ENCODE results near the gene ABI2.

Gene ABI2

DNA sequence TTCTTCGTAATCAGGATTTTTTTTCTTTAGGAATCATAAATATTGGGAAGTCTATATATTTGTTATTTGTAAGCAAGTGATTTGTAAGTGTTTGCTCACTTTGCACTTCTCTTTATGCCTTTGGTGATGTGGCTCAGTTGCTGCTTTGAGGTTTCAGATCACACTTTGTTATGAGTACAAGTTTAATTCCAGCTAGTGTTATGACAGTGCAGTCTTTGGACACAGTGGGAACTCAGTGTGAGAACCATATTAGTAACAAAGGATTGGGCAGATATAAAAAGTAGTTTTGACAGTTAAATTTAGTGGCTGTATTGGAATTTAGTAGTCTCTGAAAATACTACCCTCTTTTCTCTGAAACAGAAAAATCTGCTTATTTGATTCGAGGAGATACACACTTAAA, 67.7 kb downstream of the ABI2 start:
- Histone ChIP-seq H3K4me1 (ENCODE audit: control insufficient read depth in 1 of 2, insufficient read depth in 2 of 2, low read length in 2 of 2) (no peaks in the 10 kb centered on the region), H3K79me2 (ENCODE audit: control insufficient read depth, insufficient read depth, low read length, poor library complexity) (no peaks in the 10 kb centered on the region), H2BK120ac (ENCODE audit: insufficient read depth, low read length, poor library complexity) (no peak overlapping the region), H2BK12ac (ENCODE audit: low read length) (no peak overlapping the region), H4K12ac (ENCODE audit: low read depth, low read length) (no peak overlapping the region), H2AFZ (ENCODE audit: insufficient read depth, low read length, poor library complexity) (no peak overlapping the region), H3K9me3 (ENCODE audit: insufficient read depth, low read depth, low read length) (no peaks in the 10 kb centered on the region), H3K36me3 (ENCODE audit: control insufficient read depth in 1 of 2, insufficient read depth in 2 of 2, low read length in 2 of 2) (peaks cover 2 to 5% of the 10 kb centered on the region in 2 experiments), H3K18ac (ENCODE audit: low read length) (no peak overlapping the region), H4K91ac (ENCODE audit: low read depth, low read length) (no peak overlapping the region), H2BK5ac (ENCODE audit: low read depth, low read length, poor library complexity) (no peak overlapping the region), H3K27ac (ENCODE audit: low read depth, low read length) (no peak overlapping the region), H3K14ac (ENCODE audit: low read length) (no peak overlapping the region), H4K8ac (ENCODE audit: low read depth, low read length) (no peak overlapping the region), H3K4me3 (ENCODE audit: low read depth, low read length) (no peak overlapping the region), H3K9ac (ENCODE audit: low read length) (no peak overlapping the region), H3K23ac (ENCODE audit: low read length) (no peak overlapping the region), H3K27me3 (ENCODE audit: insufficient read depth, low read length) (no peaks in the 10 kb centered on the region), H2AK5ac (ENCODE audit: low read length) (no peak overlapping the region), H3K4ac (ENCODE audit: low read depth, low read length) (no peak overlapping the region), H3K4me2 (ENCODE audit: low read length) (no peak overlapping the region), H3K79me1 (ENCODE audit: low read length) (no peaks in the 10 kb centered on the region)
- no peak for DNase-seq
- WGBS (ENCODE audit: extremely low coverage, insufficient coverage, insufficient read length), result no CpG with 5 or more reads among the region's 2 CpGs

DNA sequence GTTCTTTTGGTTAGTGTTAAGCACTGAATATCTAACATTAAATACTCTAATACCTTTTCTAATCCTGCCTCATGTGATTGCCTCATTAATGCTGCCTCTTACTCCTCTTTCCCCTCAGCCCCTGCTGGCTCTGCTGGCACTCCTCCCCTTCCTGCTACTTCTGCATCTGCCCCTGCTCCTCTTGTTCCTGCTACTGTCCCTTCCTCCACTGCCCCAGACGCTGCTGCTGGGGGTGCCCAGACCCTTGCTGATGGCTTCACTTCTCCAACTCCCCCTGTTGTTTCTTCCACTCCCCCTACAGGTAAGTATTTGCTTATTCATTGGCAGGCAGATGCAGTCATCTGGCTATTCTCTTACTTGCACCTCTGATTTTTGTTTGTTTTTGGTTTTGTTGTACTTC, 68.5 kb downstream of the ABI2 start:
- H3K79me2 ChIP-seq (ENCODE audit: control insufficient read depth, insufficient read depth, low read length, poor library complexity), result no peaks in the 10 kb centered on the region
- H4K8ac ChIP-seq (ENCODE audit: low read depth, low read length), result no peak overlapping the region
- H3K27me3 ChIP-seq (ENCODE audit: insufficient read depth, low read length), result no peaks in the 10 kb centered on the region
- no peak overlapping the region for H3K4me3 ChIP-seq (ENCODE audit: low read depth, low read length)
- H3K27ac ChIP-seq (ENCODE audit: low read depth, low read length), result no peak overlapping the region
- H2BK12ac ChIP-seq (ENCODE audit: low read length), result no peak overlapping the region
- H3K14ac ChIP-seq (ENCODE audit: low read length), result no peak overlapping the region
- no CpG with 5 or more reads among the region's 1 CpG for WGBS (ENCODE audit: extremely low coverage, insufficient coverage, insufficient read length)
- H3K9ac ChIP-seq (ENCODE audit: low read length), result no peak overlapping the region
- no peak overlapping the region for H2BK120ac ChIP-seq (ENCODE audit: insufficient read depth, low read length, poor library complexity)
- DNase-seq, result peak in 1 of 2 donors; percentile 24
- no peak overlapping the region for H2AFZ ChIP-seq (ENCODE audit: insufficient read depth, low read length, poor library complexity)
- H4K91ac ChIP-seq (ENCODE audit: low read depth, low read length), result no peak overlapping the region
- no peak overlapping the region for H3K4ac ChIP-seq (ENCODE audit: low read depth, low read length)
- H2AK5ac ChIP-seq (ENCODE audit: low read length), result no peak overlapping the region
- H3K36me3 ChIP-seq (ENCODE audit: control insufficient read depth in 1 of 2, insufficient read depth in 2 of 2, low read length in 2 of 2), result peaks cover 2 to 5% of the 10 kb centered on the region in 2 experiments
- H2BK5ac ChIP-seq (ENCODE audit: low read depth, low read length, poor library complexity), result no peak overlapping the region
- no peak overlapping the region for H3K4me2 ChIP-seq (ENCODE audit: low read length)
- H4K12ac ChIP-seq (ENCODE audit: low read depth, low read length), result no peak overlapping the region
- no peaks in the 10 kb centered on the region for H3K4me1 ChIP-seq (ENCODE audit: control insufficient read depth in 1 of 2, insufficient read depth in 2 of 2, low read length in 2 of 2)
- H3K9me3 ChIP-seq (ENCODE audit: insufficient read depth, low read depth, low read length), result no peaks in the 10 kb centered on the region
- no peak overlapping the region for H3K23ac ChIP-seq (ENCODE audit: low read length)
- no peak overlapping the region for H3K18ac ChIP-seq (ENCODE audit: low read length)
- H3K79me1 ChIP-seq (ENCODE audit: low read length), result no peaks in the 10 kb centered on the region

DNA sequence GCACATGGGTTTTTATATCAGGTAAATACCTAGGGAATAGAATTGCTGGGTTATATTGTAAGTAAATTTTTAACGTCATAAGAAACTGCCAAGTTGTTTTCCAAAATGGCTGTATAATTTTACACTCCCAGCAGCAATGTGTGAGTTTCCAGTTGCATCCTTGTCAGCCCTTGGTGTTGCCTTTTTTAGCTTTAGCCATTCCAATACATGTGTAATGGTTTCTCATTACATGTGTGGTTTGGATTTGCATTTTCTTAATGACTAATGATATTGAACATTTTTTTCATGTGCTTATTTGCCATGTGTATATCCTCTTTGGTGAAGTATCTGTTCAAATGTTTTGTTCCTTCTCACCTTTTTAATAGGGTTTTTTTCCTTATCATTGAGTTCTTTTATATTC, 70.8 kb downstream of the ABI2 start:
- Histone ChIP-seq H3K23ac (ENCODE audit: low read length) (no peak overlapping the region), H3K14ac (ENCODE audit: low read length) (no peak overlapping the region), H4K12ac (ENCODE audit: low read depth, low read length) (no peak overlapping the region), H3K79me2 (ENCODE audit: control insufficient read depth, insufficient read depth, low read length, poor library complexity) (no peaks in the 10 kb centered on the region), H3K27me3 (ENCODE audit: insufficient read depth, low read length) (no peaks in the 10 kb centered on the region), H3K36me3 (ENCODE audit: control insufficient read depth in 1 of 2, insufficient read depth in 2 of 2, low read length in 2 of 2) (peaks cover 4 to 7% of the 10 kb centered on the region in 2 experiments), H3K18ac (ENCODE audit: low read length) (no peak overlapping the region), H2AFZ (ENCODE audit: insufficient read depth, low read length, poor library complexity) (no peak overlapping the region), H4K91ac (ENCODE audit: low read depth, low read length) (no peak overlapping the region), H2BK5ac (ENCODE audit: low read depth, low read length, poor library complexity) (no peak overlapping the region), H3K4ac (ENCODE audit: low read depth, low read length) (no peak overlapping the region), H3K4me3 (ENCODE audit: low read depth, low read length) (no peak overlapping the region), H3K79me1 (ENCODE audit: low read length) (no peaks in the 10 kb centered on the region), H2AK5ac (ENCODE audit: low read length) (no peak overlapping the region), H3K9ac (ENCODE audit: low read length) (no peak overlapping the region), H2BK12ac (ENCODE audit: low read length) (no peak overlapping the region), H4K8ac (ENCODE audit: low read depth, low read length) (no peak overlapping the region), H3K4me2 (ENCODE audit: low read length) (no peak overlapping the region), H3K27ac (ENCODE audit: low read depth, low read length) (no peak overlapping the region), H3K4me1 (ENCODE audit: control insufficient read depth in 1 of 2, insufficient read depth in 2 of 2, low read length in 2 of 2) (no peaks in the 10 kb centered on the region), H3K9me3 (ENCODE audit: insufficient read depth, low read depth, low read length) (no peaks in the 10 kb centered on the region), H2BK120ac (ENCODE audit: insufficient read depth, low read length, poor library complexity) (no peak overlapping the region)
- WGBS (ENCODE audit: extremely low coverage, insufficient coverage, insufficient read length), result no CpG with 5 or more reads among the region's 1 CpG
- DNase-seq, result no peak

DNA sequence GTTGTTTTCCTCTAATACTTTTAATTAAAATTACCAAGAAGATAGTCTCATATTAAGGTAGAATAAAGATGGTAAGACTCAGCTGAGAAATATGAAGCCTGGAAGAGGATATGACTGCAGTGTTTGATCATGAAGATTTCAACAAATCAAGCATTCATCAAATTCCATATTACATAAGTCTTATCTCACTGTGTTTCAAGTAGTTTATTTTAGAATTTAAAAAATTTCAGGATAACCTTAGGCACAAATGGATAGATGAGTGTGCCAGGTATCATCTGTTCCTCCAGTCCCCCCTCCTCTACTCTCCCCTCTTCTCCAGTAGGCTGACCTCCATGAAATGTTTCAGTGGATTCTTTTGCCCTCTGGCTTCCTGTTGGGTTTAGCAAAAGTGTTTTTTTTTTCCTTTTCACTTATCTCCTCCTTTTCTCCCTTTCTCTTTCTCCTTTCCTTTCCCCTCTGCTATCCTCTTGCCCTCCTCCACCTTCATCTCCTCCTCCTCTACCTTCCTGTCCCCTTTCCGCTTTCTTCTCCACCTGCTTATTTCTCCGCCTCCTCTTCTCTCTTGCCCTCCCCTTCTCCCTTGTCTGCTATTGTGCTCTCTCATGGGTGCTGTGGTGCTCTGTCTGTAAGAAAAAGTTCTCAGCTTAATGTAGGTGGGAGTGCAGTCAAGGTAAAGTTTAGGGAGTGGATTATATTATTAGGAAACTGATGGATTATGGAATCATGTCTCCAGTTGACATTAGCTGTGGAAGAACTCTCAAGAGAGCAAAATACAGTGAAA, 72.8 kb downstream of the ABI2 start:
- no peak overlapping the region for H2AK5ac ChIP-seq (ENCODE audit: low read length)
- H3K79me1 ChIP-seq (ENCODE audit: low read length), result no peaks in the 10 kb centered on the region
- no peak overlapping the region for H2BK12ac ChIP-seq (ENCODE audit: low read length)
- no peak overlapping the region for H4K91ac ChIP-seq (ENCODE audit: low read depth, low read length)
- H3K9me3 ChIP-seq (ENCODE audit: insufficient read depth, low read depth, low read length), result no peaks in the 10 kb centered on the region
- no peaks in the 10 kb centered on the region for H3K79me2 ChIP-seq (ENCODE audit: control insufficient read depth, insufficient read depth, low read length, poor library complexity)
- DNase-seq, result peak; percentile 49 to 84
- H3K18ac ChIP-seq (ENCODE audit: low read length), result no peak overlapping the region
- H2AFZ ChIP-seq (ENCODE audit: insufficient read depth, low read length, poor library complexity), result no peak overlapping the region
- no peak overlapping the region for H4K8ac ChIP-seq (ENCODE audit: low read depth, low read length)
- H3K4ac ChIP-seq (ENCODE audit: low read depth, low read length), result no peak overlapping the region
- H2BK120ac ChIP-seq (ENCODE audit: insufficient read depth, low read length, poor library complexity), result no peak overlapping the region
- no peak overlapping the region for H3K9ac ChIP-seq (ENCODE audit: low read length)
- no CpG with 5 or more reads among the region's 2 CpGs for WGBS (ENCODE audit: extremely low coverage, insufficient coverage, insufficient read length)
- H3K27ac ChIP-seq (ENCODE audit: low read depth, low read length), result no peak overlapping the region
- no peak overlapping the region for H4K12ac ChIP-seq (ENCODE audit: low read depth, low read length)
- H3K4me1 ChIP-seq (ENCODE audit: control insufficient read depth in 1 of 2, insufficient read depth in 2 of 2, low read length in 2 of 2), result no peaks in the 10 kb centered on the region
- no peak overlapping the region for H3K14ac ChIP-seq (ENCODE audit: low read length)
- no peak overlapping the region for H3K23ac ChIP-seq (ENCODE audit: low read length)
- no peaks in the 10 kb centered on the region for H3K27me3 ChIP-seq (ENCODE audit: insufficient read depth, low read length)
- H3K36me3 ChIP-seq (ENCODE audit: control insufficient read depth in 1 of 2, insufficient read depth in 2 of 2, low read length in 2 of 2), result peaks cover 4 to 5% of the 10 kb centered on the region in 2 experiments
- H3K4me2 ChIP-seq (ENCODE audit: low read length), result no peak overlapping the region
- no peak overlapping the region for H2BK5ac ChIP-seq (ENCODE audit: low read depth, low read length, poor library complexity)
- H3K4me3 ChIP-seq (ENCODE audit: low read depth, low read length), result no peak overlapping the region
